ENCODE data around the gene TCTN2.

Gene TCTN2

GRCh38 chr12:123670882-123671728 lies at the start of gene TCTN2:
Gene TCTN2 (plus strand): TSS chr12:123671113. CDS start chr12:123671241, 128 bp downstream.
- DNase-seq (ENCODE audit: low read depth in 2 of 2), result peak; percentile 88 to 92

GRCh38 chr12:123621619-123622530 lies 49.0 kb upstream of the TCTN2 start:
- no peak for DNase-seq (ENCODE audit: low read depth in 2 of 2)

GRCh38 chr12:123633379-123634141 lies 37.4 kb upstream of the TCTN2 start, which contains the start of the genes EIF2B1 and GTF2H3:
Gene EIF2B1 (minus strand): TSS chr12:123633686. CDS start chr12:123633557, 129 bp downstream.
Gene GTF2H3 (plus strand): TSS chr12:123633829. CDS start chr12:123633860, 31 bp downstream.
- peak; percentile 90 to 91 for DNase-seq (ENCODE audit: low read depth in 2 of 2)

GRCh38 chr12:123634142-123634561 lies 36.8 kb upstream of the TCTN2 start:
- no peak for DNase-seq (ENCODE audit: low read depth in 2 of 2)

DNA sequence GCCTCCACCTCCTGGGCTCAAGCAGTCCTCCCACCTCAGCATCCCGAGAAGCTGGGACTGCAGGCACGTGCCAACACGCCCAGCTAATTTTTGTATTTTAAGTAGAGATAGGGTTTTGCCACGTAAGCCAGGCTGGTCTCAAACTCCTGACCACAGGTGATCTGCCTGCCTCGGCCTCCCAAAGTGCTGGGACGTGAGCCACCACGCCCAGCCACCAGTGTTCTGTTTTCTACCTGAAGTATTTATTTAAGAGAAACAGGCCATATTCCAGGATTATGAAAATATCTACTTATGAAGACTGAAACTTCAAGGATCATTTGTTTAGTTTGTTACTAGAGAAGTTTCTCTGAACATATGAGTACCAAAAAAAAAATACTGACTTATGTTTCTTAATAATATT lies 27.0 kb upstream of the TCTN2 start:
- no peak for DNase-seq (ENCODE audit: low read depth in 2 of 2)

- no peak for DNase-seq (ENCODE audit: low read depth in 2 of 2)
These were observed 25.5 kb upstream of the TCTN2 start for GRCh38 chr12:123645380-123645779.

DNA sequence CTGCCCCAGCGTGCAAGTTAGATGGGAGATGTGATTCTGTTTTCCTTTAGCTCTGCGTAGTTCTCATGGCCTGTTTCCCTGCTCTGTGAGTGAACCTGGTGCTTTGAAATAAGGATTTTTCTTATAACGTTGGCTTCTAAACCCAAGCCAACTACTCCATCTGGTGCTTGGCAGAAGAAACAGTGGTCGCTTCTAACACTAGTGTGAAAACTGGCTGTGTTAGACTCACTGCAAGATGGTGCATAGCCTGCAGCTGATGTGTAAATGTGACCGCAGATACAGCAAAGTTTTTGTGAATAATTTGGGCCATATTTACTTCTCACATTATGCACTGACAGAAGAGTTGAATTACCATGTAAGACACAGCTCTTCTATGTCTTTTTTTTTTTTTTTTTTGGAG lies 25.0 kb upstream of the TCTN2 start:
- DNase-seq (ENCODE audit: low read depth in 2 of 2), result no peak

DNA sequence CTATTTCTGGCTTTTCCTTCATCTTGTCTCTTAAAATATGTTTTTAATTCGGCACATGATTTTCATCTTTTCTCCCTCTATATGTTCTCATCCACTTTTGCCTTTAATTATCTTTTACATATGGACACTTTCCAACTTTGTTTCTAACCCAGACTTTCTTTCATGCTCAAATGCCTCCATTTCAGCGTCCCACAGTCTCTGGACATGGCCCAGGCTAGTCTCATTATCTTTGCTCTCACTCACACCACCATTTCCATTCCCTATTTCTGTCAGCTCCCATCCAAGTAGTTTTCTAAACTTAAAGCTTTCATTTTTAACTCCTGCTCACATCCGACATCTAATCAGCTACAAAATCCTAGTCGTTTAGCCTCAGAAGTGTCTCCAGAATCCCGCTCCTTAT lies 22.5 kb upstream of the TCTN2 start:
- no peak for DNase-seq (ENCODE audit: low read depth in 2 of 2)

DNA sequence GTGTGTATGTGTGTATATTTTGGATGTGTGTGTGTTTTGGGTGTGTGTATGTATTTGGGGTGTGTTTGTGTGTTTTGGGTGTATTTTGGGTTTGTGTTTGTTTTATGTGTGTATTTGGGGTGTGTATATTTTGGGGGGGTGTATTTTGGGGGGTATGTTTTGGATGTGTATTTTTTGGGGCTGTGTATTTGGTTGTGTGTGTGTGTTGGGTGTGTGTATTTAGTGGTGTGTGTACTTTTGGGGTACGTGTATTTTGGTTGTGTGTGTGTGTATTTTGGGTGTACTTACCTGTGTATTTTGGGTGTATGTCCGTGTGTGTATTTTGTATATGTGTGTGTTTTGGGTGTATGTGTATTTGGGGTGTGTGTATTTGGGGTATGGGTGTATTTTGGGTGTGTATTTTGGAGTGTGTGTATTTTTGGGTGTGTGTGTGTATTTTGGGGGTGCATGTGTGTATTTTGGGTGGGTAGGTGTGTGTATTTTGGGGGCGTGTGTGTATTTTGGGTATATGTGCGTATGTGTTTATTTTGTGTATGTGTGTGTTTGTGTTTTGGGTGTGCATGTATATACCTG lies 16.7 kb upstream of the TCTN2 start:
- DNase-seq (ENCODE audit: low read depth in 2 of 2), result no peak

GRCh38 chr12:123655420-123655819 lies 15.5 kb upstream of the TCTN2 start:
- no peak for DNase-seq (ENCODE audit: low read depth in 2 of 2)

GRCh38 chr12:123656392-123656791 lies 14.5 kb upstream of the TCTN2 start:
- DNase-seq (ENCODE audit: low read depth in 2 of 2), result no peak

DNA sequence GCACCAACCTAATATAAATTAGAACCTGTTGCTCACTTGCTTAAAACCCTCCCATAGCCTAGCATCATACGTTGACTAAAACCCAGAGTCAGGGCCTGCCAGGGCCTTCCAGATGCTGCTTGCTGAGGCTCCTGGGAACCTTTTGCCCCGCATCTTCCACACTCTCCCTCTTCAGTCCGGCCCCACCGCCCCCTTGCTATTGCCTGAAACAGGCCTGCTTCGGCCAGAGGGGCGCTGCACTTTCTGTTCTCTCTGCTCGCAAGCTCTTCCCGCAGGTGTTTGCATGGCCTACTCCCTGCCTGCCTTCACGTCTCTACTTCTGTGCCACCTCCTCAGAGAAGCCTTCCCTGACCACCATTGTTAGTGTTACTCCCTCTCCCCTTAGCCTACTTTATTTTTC lies 13.7 kb upstream of the TCTN2 start:
- no peak for DNase-seq (ENCODE audit: low read depth in 2 of 2)

GRCh38 chr12:123659996-123660727 lies 10.8 kb upstream of the TCTN2 start:
- DNase-seq (ENCODE audit: low read depth in 2 of 2), result no peak

DNA sequence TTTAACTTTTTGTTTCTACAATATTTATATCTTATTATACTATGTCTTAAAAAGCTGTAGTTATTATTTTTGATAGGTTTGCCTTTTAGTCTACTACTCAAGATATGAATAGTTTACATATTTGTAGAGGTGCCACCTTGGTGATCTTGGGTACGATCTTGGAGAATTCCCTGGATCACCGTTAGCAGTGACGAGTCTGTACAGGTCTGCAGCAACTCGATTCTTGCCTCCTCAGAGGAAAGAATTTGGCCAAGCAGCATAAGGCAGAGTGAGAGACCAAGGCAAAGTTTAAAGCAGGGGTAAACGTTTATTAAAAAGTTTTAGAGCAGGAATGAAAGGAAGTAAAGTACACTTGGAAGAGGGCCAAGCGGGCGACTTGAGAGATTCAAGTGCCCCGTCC lies 3.1 kb upstream of the TCTN2 start:
- DNase-seq (ENCODE audit: low read depth in 2 of 2), result no peak

GRCh38 chr12:123671876-123672275 lies 963 bp downstream of the TCTN2 start:
- DNase-seq (ENCODE audit: low read depth in 2 of 2), result no peak

GRCh38 chr12:123675436-123675835 lies 4.5 kb downstream of the TCTN2 start:
- DNase-seq (ENCODE audit: low read depth in 2 of 2), result no peak

GRCh38 chr12:123676616-123677320 lies 5.9 kb downstream of the TCTN2 start:
- no peak for DNase-seq (ENCODE audit: low read depth in 2 of 2)

- no peak for DNase-seq (ENCODE audit: low read depth in 2 of 2)
These were observed 8.1 kb downstream of the TCTN2 start for GRCh38 chr12:123678981-123679380.

- DNase-seq (ENCODE audit: low read depth in 2 of 2), result no peak
These were observed 10.7 kb downstream of the TCTN2 start for GRCh38 chr12:123681605-123682004.

- no peak for DNase-seq (ENCODE audit: low read depth in 2 of 2)
These were observed 13.1 kb downstream of the TCTN2 start for GRCh38 chr12:123683964-123684363.

All from stimulated activated CD4-positive, alpha-beta T cell treated with anti-CD3 and anti-CD28 coated beads, Interleukin-1b, Interleukin-23, amount 100 ng/mL, for 4 hours (primary cell).